Stimulated activated CD4-positive, alpha-beta T cell treated with anti-CD3 and anti-CD28 coated beads, Interleukin-1b, Interleukin-23, amount 100 ng/mL, for 1 hour (primary cell): Measurements from ENCODE around the gene TCTN1.

Experiments used
- DNase-seq, 2 donors: peaks; one replicate each; pipeline ENCODE4 v3.0.0-alpha.2; 2020; ENCODE audit warnings: low read depth in 2 of 2

Gene TCTN1

GRCh38 chr12:110680032-110680431 lies 66.1 kb downstream of the TCTN1 start:
- DNase-seq: no peak

GRCh38 chr12:110683888-110684287 lies 70.0 kb downstream of the TCTN1 start:
- DNase-seq: no peak

- no peak for DNase-seq
These were observed 70.4 kb downstream of the TCTN1 start for GRCh38 chr12:110684312-110684836.

DNA sequence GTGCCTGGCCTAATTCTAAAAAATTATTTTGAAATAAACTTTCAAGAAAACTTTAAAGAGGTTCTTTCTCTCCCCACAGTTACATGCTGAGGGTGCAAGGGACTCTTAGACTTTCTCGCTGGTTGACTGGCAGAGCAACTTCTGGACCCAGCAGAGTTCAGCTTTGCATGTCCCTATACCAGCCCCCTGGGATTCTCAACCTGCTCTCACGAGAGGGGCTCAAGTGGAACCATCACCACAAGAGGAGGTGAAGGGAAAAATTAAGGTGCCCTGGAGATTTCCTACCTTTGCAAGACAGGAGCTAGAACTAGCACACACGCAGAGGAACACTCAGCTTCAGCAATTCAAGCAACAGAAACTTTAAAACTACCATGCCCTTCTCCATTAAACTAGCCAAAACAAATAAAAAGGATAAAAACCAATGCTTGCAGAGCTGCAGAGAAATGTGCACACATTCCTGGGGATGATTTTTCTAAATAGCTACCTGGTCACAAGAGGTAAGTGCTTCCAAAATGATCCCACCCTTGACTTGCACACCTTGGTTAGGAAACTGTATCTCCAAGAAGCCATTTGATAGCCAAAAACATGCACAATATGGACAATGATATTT lies 72.5 kb downstream of the TCTN1 start:
- DNase-seq: no peak

DNA sequence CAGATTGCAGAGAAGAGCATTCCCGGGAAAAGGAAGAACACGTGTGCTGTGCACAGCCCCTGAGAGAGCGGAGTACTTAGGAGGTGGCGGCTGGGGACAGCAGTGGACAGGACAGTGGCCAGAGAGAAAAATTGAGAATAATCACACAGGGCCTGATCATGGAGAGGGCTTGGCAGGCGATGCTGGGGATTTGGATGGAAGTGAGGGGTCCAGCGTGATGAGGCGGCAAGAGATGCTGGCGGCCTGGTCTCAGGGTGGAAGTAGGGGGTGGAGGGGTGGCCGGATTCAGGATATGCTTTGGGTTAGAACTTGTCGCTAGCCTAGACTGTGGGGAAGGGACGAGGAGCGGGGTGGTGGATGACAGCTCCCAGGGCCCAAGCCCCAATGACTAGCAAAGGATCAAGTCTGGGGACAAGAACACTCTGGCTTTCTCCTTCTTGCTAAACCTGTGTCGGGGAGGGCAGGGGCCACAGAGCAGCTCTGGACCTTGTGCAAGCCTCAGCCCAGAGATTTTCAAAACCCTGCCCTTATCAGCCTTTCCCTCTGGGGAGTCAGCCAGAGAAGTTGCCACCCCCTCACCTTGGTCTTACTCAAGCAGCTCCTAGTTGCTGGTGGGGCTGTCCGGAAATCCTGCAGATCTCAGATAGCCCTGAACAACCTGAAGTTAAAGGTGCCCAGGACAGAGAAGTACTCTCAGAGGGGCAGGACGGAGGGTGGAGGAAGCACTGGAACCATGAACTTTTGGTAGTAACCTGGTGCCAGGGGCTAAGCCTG lies 73.7 kb downstream of the TCTN1 start:
- DNase-seq: no peak

DNA sequence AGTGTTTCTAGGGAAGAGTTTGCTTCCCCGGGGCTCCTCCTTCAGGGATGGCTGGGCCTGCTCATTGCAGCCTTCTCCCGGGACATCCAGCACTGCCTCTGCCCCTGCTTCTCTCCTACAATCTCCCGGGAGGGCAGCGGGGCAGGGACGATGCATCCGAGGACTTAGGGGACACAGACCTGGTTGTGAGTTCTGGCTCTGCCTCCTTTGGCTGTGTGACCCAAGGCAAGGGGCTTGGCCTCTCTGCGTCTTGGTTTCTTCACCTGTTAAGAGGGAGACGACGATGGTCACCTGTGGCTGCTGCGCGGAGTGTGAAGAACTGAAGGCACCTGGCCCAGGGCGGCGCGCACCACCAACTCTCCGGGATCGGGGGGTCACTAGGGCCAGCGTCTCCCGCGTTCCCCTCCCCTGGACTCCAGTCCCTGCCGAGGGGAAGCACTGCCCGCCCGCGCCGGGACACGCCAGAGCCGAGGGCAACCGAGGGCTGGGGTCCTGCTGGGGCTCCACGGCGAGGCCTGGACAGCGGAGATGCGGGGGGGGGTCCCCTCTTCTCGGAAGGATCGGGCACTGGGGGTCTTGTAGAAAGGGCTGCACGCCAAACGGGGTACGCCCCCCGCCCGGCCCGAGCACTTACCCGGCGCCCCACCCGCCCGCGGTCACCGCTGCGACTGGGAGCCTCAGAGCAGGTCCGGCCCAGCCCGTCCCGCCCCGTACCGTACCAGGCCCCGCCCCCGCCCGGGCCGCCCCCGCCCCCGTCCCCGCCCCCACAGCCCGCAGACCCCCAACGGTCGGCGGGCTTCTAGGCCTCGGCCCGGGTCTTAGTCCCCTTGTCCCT lies 74.7 kb downstream of the TCTN1 start, which contains the start of gene HVCN1:
TSS of gene HVCN1 (minus strand) at position 670 of the 835 bp plus-strand sequence. CDS start 5,870 bp downstream, outside the sequence.
- DNase-seq: no peak

- no peak for DNase-seq
These were observed 75.6 kb downstream of the TCTN1 start for GRCh38 chr12:110689281-110690126.

DNA sequence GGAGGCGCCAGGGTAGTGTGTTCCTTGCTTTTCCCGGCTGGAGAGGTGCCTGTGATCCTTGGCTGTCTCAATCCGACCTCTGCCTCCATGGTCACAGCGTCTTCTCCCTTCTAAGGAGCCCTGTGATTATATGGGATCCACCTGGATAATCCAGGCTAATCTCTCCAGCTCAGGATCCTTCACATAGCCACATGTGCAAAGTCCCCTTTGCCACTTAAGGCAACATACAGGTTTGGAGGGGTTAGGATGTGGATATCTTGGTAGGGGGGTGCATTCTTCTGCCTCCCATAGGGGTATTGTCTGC lies 76.2 kb downstream of the TCTN1 start:
- no peak for DNase-seq

GRCh38 chr12:110693731-110694130 lies 79.8 kb downstream of the TCTN1 start:
- DNase-seq: no peak

GRCh38 chr12:110694330-110694901 lies 80.5 kb downstream of the TCTN1 start:
- no peak for DNase-seq

GRCh38 chr12:110696283-110696682 lies 82.4 kb downstream of the TCTN1 start:
- no peak for DNase-seq

- DNase-seq: no peak
These were observed 83.3 kb downstream of the TCTN1 start for GRCh38 chr12:110697236-110697635.

DNA sequence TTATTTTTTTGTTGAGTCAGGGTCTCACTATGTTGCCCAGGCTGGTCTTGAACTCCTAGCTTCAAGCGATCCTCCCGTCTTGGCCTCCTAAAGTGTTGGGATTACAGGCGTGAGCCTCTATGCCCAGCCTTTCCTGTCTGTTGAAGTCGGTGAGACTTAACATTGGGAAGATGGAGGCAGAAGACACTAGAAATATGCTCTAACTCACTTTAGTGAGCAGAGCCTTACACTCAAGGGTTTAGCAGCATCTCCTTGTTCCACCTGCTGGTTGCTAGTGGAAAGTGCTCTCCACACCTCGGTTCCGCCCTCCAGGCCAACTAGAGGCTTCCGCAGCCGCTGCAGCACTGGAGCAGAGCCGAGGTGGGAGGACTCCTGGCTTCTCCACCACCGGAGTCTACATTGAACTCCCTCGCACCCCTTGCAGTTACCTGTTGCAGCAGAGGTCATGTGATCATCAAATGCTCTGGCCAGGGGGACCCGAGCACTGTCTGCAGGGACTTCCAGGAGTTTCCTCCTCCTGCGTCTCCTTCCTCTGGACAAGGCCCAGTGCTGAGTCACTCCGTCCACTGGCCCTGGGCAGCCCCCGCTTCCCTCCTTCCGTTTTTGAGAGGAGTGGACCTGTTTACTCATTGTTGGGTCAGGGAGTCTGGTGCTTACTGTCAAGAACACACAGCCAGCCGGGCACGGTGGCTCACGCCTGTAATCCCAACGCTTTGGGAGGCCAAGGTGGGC lies 84.4 kb downstream of the TCTN1 start:
- DNase-seq: peak; percentile 34 to 38
